HL-60 (cell line): Measurements from ENCODE around the gene FSCN2.

Source experiments
- DNase-seq, 2 experiments: peaks; one replicate each; pipeline ENCODE4 v3.0.0-alpha.2; 2010 to 2020; ENCODE audit warnings: low read depth in 1 of 2, low spot score in 1 of 2
- H3K27ac ChIP-seq: fragments of 250-450 bp; sonication (Bioruptor Pico); replicated peaks from 2 replicates; pipeline ENCODE4 v1.5.1; 2020; ENCODE audit warnings: mild to moderate bottlenecking, moderate library complexity
- H3K27me3 ChIP-seq: fragments of 250-450 bp; sonication (Bioruptor Pico); 2 replicates; pipeline ENCODE4 v1.5.1; 2021; ENCODE audit warnings: mild to moderate bottlenecking, moderate library complexity; ENCODE audit not compliant: insufficient read depth, poor library complexity, severe bottlenecking
- H3K4me3 ChIP-seq: replicated peaks from 2 replicates; pipeline ENCODE4 v1.5.1; 2011; ENCODE audit warnings: mild to moderate bottlenecking, control low read depth, low read length; ENCODE audit not compliant: insufficient read depth
- GABPA ChIP-seq: IDR thresholded peaks from 2 replicates; pipeline ENCODE4 v1.6.1; 2012; ENCODE audit warnings: low read depth
- POLR2AphosphoS5 ChIP-seq: IDR thresholded peaks from 2 replicates; pipeline ENCODE4 v1.6.1; 2012; ENCODE audit warnings: low read depth
- REST ChIP-seq: IDR thresholded peaks from 2 replicates; pipeline ENCODE4 v1.6.1; 2012; ENCODE audit warnings: low read depth; ENCODE audit not compliant: insufficient replicate concordance
- SPI1 ChIP-seq: IDR thresholded peaks from 2 replicates; pipeline ENCODE4 v1.6.1; 2012; ENCODE audit warnings: low read depth, mild to moderate bottlenecking, borderline replicate concordance
- TF ChIP-seq, protein P1 (sequence below): IDR thresholded peaks from one replicate; pipeline ENCODE4 v1.5.1; 2011; ENCODE audit warnings: low read length, control low read depth, inconsistent platforms; ENCODE audit not compliant: insufficient read depth

Gene FSCN2

GRCh38 chr17:81514489-81514738, 13.8 kb upstream of the FSCN2 start:
- DNase-seq: no peak
- TF ChIP-seq GABPA (no peak), REST (no peak), SPI1 (no peak), POLR2AphosphoS5 (no peak)
- TF ChIP-seq, protein P1, sequence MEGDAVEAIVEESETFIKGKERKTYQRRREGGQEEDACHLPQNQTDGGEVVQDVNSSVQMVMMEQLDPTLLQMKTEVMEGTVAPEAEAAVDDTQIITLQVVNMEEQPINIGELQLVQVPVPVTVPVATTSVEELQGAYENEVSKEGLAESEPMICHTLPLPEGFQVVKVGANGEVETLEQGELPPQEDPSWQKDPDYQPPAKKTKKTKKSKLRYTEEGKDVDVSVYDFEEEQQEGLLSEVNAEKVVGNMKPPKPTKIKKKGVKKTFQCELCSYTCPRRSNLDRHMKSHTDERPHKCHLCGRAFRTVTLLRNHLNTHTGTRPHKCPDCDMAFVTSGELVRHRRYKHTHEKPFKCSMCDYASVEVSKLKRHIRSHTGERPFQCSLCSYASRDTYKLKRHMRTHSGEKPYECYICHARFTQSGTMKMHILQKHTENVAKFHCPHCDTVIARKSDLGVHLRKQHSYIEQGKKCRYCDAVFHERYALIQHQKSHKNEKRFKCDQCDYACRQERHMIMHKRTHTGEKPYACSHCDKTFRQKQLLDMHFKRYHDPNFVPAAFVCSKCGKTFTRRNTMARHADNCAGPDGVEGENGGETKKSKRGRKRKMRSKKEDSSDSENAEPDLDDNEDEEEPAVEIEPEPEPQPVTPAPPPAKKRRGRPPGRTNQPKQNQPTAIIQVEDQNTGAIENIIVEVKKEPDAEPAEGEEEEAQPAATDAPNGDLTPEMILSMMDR: no peak
- Histone ChIP-seq H3K27me3 (peaks cover 2% of the 10 kb centered on the region), H3K27ac (peak overlapping the region; percentile 98), H3K4me3 (peak overlapping the region; percentile 75)

- DNase-seq: peak in 1 of 2 experiments; percentile 72
- Histone ChIP-seq H3K27me3 (peaks cover 7% of the 10 kb centered on the region), H3K27ac (peak overlapping the region; percentile 61), H3K4me3 (peak overlapping the region; percentile 75)
- TF ChIP-seq POLR2AphosphoS5: peak; percentile 36; the same call in 1 of the 2 replicates
- TF ChIP-seq, protein P1: no peak
- TF ChIP-seq SPI1: peak; percentile 50; the same call in 1 of the 2 replicates
- TF ChIP-seq GABPA: no peak; the same call in 1 of the 2 replicates
- TF ChIP-seq REST: no peak
Observed at GRCh38 chr17:81514739-81515529, 13.2 kb upstream of the FSCN2 start.

GRCh38 chr17:81515530-81516041, 12.6 kb upstream of the FSCN2 start:
- Histone ChIP-seq H3K27me3 (peaks cover 7% of the 10 kb centered on the region), H3K4me3 (peak overlapping the region; percentile 75), H3K27ac (no peak overlapping the region; the same call in 1 of the 2 replicates)
- TF ChIP-seq, protein P1: no peak
- no peak for TF ChIP-seq SPI1
- TF ChIP-seq GABPA: no peak
- no peak for TF ChIP-seq REST
- no peak for TF ChIP-seq POLR2AphosphoS5
- DNase-seq: no peak
